Activated naive CD4-positive, alpha-beta T cell treated with anti-CD3 and anti-CD28 coated beads for 36 hours (primary cell): ENCODE measurements around the gene ZSCAN18. TPM values are rescaled to one million over a fixed set of nuclear protein-coding genes. Genes with fewer than 3 reads are reported as not detected.

Source experiments
- CTCF ChIA-PET: fragments of 350-600 bp; sonication (Branson Sonifier 250); formaldehyde crosslinking; loops from one replicate; lab custom pipeline; 2021; ENCODE audit warnings: antibody characterized with exemption; lab: Charles Lee
- DNase-seq: peaks from one replicate; pipeline ENCODE4 v3.0.0-alpha.2; 2020
- H3K27ac Mint-ChIP-seq: one replicate; pipeline ENCODE4 v1.8.0; 2021; ENCODE audit warnings: mild to moderate bottlenecking, mixed read lengths
- H3K27me3 Mint-ChIP-seq: one replicate; pipeline ENCODE4 v1.8.0; 2021; ENCODE audit warnings: low read depth, mixed read lengths
- H3K36me3 Mint-ChIP-seq: one replicate; pipeline ENCODE4 v1.8.0; 2021; ENCODE audit warnings: low read depth, mixed read lengths
- H3K4me1 Mint-ChIP-seq: one replicate; pipeline ENCODE4 v1.8.0; 2021; ENCODE audit warnings: low read depth, mixed read lengths
- H3K4me3 Mint-ChIP-seq: one replicate; pipeline ENCODE4 v1.8.0; 2021; ENCODE audit warnings: mild to moderate bottlenecking, moderate library complexity, mixed read lengths
- H3K9me3 Mint-ChIP-seq: one replicate; pipeline ENCODE4 v1.8.0; 2021; ENCODE audit warnings: mixed read lengths
- intact Hi-C: fragments of 100-400 bp; cut with micrococcal nuclease; formaldehyde crosslinking; loops from one replicate; pipeline ENCODE4 v1.15.1; 2023
- total RNA-seq, 2 experiments: library from RNA; stranded (reverse); gene quantifications; one replicate each; pipeline ENCODE4 v1.2.3, GENCODE V29; 2021

ZSCAN18 gene
- total RNA-seq, 2 experiments from 2014 or later, result 25.7 to 26.1 TPM

DNA sequence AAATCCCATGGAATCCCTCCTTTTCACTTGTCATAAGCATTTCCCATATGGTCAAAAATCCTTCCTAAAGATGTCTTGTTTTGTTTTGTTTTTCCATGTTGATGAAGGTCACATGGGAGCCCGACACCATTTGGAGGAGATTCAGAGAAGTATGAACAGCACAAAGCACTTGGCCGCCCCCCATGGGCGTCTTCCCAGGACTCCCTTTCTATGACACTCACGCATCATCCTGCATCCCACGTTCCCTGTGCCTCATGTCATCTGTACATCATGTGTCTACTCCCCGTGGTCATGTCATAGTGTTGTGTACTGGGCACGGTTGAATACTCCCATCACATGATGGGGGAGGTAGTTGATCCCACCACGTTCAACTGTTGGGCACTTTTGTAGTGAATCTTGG is 62.2 kb downstream of the ZSCAN18 start:
- peaks cover 4% of the 10 kb centered on the region for H3K4me1 Mint-ChIP-seq
- H3K27ac Mint-ChIP-seq, result no peak overlapping the region
- H3K4me3 Mint-ChIP-seq, result no peak overlapping the region
- intact Hi-C loops, result no loop called here
- DNase-seq, result no peak
- H3K27me3 Mint-ChIP-seq, result peaks cover 31% of the 10 kb centered on the region
- CTCF ChIA-PET, result no interaction called here
- H3K36me3 Mint-ChIP-seq, result peaks cover 33% of the 10 kb centered on the region
- H3K9me3 Mint-ChIP-seq, result peaks cover 43% of the 10 kb centered on the region

DNA sequence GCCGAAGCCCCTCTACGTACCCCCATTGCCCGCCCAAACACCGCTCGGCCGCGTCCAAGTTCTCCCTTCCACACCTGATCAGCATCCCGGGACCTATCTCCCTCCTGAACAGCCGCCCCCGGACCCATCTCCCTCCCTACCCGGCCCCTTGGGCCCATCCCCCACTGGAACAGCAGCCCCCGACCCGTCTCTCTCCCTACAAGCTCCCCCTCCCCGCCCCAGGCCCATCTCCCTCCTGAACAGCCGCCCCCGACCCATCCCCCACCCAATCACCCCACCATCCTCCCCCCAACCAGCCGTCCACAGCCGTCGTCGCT is 63.6 kb downstream of the ZSCAN18 start:
- intact Hi-C loops, result no loop called here
- peaks cover 4% of the 10 kb centered on the region for H3K4me1 Mint-ChIP-seq
- H3K4me3 Mint-ChIP-seq, result no peak overlapping the region
- H3K9me3 Mint-ChIP-seq, result peaks cover 39% of the 10 kb centered on the region
- H3K27me3 Mint-ChIP-seq, result peaks cover 31% of the 10 kb centered on the region
- CTCF ChIA-PET, result no interaction called here
- DNase-seq, result no peak
- peaks cover 27% of the 10 kb centered on the region for H3K36me3 Mint-ChIP-seq
- no peak overlapping the region for H3K27ac Mint-ChIP-seq

Other genes starting within 250 kb of the ZSCAN18 start
- 10 to 100 TPM; 17.5 to 20.2 TPM for gene ZNF587, start 248.4 kb downstream of the ZSCAN18 start, total RNA-seq
- 10 to 100 TPM; 12.7 to 13.3 TPM for gene ZNF814, start 209.2 kb downstream of the ZSCAN18 start, total RNA-seq
- 1 to 10 TPM; 7.8 to 8.3 TPM for gene ZNF417, start 181.6 kb downstream of the ZSCAN18 start, total RNA-seq
- gene ZNF418, start 162.8 kb downstream of the ZSCAN18 start, total RNA-seq, result 1 to 10 TPM; 2.9 to 3.6 TPM
- gene ZNF256, start 150.5 kb downstream of the ZSCAN18 start, total RNA-seq, result 1 to 10 TPM; 4.4 to 4.7 TPM
- gene C19orf18, start 123.7 kb downstream of the ZSCAN18 start, total RNA-seq, result under 1 TPM in 1 of 2 experiments, not detected in 1; 0.31 TPM
- gene ZNF606, start 95.4 kb downstream of the ZSCAN18 start, total RNA-seq, result 1 to 10 TPM; 4.5 to 4.7 TPM
- not detected for gene ZSCAN1, start 64.2 kb downstream of the ZSCAN18 start, total RNA-seq
- under 1 TPM; 0.54 to 0.62 TPM for gene ZNF135, start 38.9 kb downstream of the ZSCAN18 start, total RNA-seq
- 1 to 10 TPM; 4.3 to 4.8 TPM for gene ZNF329, start 52.6 kb upstream of the ZSCAN18 start, total RNA-seq
- 10 to 100 TPM; 14.6 to 16.9 TPM for gene ZNF274, start 84.8 kb upstream of the ZSCAN18 start, total RNA-seq
- 10 to 100 TPM; 32.4 to 35.4 TPM for gene ZNF544, start 130.7 kb upstream of the ZSCAN18 start, total RNA-seq
- 1 to 10 TPM; 3.2 to 3.6 TPM for gene ZNF8, start 180.7 kb upstream of the ZSCAN18 start, total RNA-seq
- gene ERVK3-1, start 207.1 kb upstream of the ZSCAN18 start, total RNA-seq, result 10 to 100 TPM; 24.5 to 27.7 TPM
- 1 to 10 TPM; 1.2 to 1.3 TPM for gene ZSCAN22, start 228.8 kb upstream of the ZSCAN18 start, total RNA-seq